ENCODE measurements around the gene TMEM63B.
A peak's percentile ranks its signal among the peaks of the same experiment; 100 is the strongest.
"Not testable (repeated sequence)": the region's sequence is repeated elsewhere in the genome, so short reads cannot be mapped to it uniquely, and the experiment has no call there.

Gene TMEM63B

GRCh38 chr6:44172731-44173500 is 45.6 kb downstream of the TMEM63B start:
- peak; percentile 89 for DNase-seq

DNA sequence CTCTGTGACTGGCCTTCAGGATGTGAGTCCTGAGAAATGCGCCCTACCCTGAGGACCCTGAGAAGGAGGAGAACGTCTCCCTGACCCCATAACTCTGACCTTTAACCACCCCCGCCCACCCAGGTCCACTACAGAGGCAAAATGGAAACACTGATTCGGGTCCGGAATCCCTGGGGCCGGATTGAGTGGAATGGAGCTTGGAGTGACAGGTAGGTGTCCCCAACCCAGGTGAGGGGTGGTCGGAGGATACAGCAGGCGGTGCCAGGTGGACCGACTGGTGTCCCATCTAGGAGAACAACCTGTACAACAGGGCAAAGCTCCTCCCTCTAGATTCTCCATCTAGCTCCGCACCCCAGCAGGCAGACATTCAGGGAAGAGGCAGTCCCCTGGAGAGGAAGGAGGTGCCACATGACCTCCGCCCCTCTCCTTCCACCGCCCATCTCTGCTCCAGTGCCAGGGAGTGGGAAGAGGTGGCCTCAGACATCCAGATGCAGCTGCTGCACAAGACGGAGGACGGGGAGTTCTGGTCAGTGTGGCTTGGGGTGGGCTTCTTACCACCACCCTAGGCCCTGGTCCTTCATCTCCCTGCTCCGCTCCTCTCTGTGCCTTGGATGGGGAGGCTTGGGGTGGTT is 48.9 kb downstream of the TMEM63B start:
- no peak for DNase-seq

DNA sequence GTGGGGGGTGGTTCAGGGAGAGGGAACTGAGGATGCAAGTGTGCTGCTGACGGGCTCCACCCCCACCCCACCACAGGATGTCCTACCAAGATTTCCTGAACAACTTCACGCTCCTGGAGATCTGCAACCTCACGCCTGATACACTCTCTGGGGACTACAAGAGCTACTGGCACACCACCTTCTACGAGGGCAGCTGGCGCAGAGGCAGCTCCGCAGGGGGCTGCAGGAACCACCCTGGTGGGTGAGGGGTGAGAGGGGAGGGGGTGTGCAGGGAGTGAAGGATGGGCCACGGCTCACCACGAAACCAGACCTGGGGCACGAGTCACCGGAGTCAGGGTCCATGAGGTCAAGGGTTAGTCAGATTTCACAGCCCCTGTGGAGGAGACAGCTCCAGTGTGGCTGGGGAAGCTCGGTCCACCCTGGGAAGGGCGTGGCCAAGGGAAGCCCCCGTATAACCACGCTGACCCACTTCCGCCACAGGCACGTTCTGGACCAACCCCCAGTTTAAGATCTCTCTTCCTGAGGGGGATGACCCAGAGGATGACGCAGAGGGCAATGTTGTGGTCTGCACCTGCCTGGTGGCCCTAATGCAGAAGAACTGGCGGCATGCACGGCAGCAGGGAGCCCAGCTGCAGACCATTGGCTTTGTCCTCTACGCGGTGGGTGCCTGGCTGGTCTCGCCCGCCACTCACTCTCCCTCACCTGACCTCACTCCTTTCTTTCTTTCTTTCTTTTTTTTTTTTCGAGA is 49.6 kb downstream of the TMEM63B start:
- DNase-seq, result peak; percentile 21

DNA sequence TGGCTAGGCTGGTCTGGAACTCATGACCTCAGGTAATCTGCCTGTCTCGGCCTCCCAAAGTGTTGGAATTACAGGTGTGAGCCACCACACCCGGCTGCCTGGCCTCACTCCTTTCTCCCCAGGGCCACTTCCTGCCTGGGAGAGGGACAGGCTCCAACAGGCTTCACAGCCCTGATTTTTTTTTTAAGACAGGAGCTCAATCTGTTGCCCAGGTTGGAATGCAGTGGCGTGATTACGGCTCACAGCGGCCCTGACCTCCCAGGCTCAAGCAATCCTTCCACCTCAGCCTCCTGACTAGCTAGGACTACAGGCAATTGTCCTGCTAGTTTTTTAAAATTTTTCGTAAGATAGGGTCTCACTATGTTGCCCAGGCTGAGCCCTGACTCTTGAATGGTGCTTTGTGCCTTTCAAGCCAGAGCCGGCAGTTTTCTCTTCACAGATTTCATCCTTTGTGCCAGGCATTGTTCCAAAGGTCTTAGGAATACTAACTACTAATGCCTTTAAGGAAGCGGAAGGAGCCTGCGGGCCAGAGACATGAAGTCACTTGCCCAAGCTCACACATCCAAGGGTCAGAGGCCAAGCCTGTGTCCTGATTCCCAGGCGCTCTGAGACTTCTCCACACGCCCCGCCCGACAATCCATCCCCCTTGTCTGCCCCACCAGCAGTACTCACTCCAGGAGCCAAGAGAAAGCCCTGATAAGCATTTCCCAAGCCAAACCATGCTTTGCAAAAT is 50.5 kb downstream of the TMEM63B start:
- no peak for DNase-seq

GRCh38 chr6:44178424-44179071 is 51.2 kb downstream of the TMEM63B start:
- no peak for DNase-seq

DNA sequence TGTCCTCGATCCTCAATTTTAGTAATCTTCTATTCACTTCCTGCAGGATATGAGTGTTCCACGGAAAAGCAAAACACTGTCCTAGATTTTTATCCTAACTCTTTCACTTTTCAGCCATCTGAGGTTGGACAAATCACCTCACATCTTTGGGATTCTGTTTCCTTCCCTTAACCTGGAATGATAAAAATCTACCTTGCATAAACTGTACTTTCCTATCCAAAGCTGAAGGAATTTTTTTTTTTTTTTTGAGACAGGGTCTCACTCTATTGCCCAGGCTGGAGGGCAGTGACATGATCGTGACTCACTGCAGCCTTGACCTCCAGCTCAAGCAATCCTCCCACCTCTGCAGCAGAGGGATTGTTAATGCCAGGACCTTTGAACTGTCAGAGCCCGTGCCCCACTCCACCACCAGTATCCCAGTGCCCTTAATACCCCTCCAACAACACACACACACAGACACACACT is 51.8 kb downstream of the TMEM63B start:
- DNase-seq, result no peak

DNA sequence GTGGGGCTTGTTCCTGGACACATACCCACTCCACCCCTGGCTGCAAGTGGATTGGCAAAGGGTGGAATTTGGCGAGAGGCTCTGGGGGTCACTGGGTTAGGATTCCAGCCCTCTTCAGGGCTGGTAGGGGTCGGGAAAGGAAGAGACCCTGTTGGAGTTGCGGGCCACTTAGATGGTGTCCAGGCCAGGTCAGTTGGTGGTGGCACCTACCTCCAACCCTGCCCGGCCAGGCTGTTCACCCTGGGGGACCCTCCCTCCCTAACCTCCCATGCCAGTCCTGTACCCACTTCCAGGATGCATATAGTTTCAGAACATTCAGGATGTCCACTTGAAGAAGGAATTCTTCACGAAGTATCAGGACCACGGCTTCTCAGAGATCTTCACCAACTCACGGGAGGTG is 52.3 kb downstream of the TMEM63B start:
- no peak for DNase-seq

GRCh38 chr6:44180406-44180805 is 53.1 kb downstream of the TMEM63B start:
- no peak for DNase-seq

- no peak for DNase-seq
These were observed 53.5 kb downstream of the TMEM63B start for GRCh38 chr6:44180886-44181285.

DNA sequence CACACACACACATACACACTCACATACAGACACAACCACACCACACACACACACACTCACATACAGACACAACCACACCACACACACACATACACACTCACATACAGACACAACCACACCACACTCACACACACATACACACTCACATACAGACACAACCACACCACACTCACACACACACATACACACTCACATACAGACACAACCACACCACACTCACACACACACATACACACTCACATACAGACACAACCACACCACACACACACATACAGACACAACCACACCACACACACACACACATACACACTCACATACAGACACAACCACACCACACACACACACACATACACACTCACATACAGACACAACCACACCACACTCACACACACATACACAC is 54.4 kb downstream of the TMEM63B start:
- not testable (repeated sequence) for DNase-seq

- DNase-seq, result no peak
These were observed 55.6 kb downstream of the TMEM63B start for GRCh38 chr6:44182911-44183390.

- DNase-seq, result no peak
These were observed 56.4 kb downstream of the TMEM63B start for GRCh38 chr6:44183783-44184182.

GRCh38 chr6:44185356-44185755 is 58.0 kb downstream of the TMEM63B start:
- not testable (repeated sequence) for DNase-seq

DNA sequence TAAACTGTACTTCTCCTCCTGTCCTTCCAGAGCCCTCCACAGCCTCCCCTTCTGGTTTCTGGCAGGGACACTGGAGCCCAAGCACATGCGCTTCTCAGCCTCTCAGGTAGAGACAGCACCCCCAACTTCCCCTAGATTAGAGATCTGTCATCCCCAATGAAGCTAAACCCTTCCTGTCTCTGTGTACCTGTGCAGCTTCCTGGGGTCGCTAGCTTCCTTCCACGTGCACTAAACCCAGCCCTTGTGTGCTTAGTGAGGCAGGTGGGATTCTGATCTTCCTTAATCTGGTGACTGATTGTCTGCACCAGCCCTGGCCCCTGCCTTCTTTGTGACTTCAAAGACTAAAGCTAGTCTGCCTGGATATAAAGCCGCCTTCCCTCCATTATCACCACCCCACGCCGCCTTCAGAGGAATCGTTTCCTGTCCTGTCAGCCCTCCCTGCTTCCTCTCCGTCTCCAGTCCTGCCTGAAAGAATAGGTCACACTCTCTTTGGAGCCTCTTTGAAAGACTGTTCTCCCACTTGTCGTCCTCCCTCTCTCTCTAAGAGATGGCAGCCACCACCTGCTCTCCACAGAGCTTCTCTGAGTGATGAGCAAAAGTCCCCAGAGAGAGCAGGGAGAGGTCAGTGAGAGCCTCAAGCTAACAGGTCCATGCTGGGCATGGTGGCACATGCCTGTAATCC is 58.7 kb downstream of the TMEM63B start:
- no peak for DNase-seq

- no peak for DNase-seq
These were observed 59.3 kb downstream of the TMEM63B start for GRCh38 chr6:44186635-44187025.

GRCh38 chr6:44188819-44189218 is 61.5 kb downstream of the TMEM63B start:
- no peak for DNase-seq

- DNase-seq, result no peak
These were observed 61.9 kb downstream of the TMEM63B start for GRCh38 chr6:44189257-44189656.

DNA sequence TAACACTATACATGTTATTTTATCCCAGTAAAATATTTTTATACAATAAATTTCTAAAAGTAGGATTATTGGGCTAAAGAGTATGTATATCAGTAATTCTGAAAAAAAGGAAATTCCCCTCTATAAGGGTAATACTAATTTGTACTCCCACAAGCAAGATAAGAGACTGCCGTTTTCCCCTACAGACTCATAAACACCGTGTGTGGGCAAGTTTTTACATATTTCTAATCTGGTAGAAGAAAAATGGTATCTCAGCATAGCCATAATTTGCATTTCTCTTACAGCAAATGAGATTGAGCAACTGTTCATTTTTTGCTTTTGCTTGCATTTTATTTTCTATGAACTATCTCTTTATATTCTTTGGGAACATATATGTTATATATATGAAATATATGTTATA is 63.4 kb downstream of the TMEM63B start:
- peak; percentile 31 for DNase-seq

GRCh38 chr6:44192428-44193041 is 65.2 kb downstream of the TMEM63B start:
- no peak for DNase-seq

- DNase-seq, result no peak
These were observed 66.1 kb downstream of the TMEM63B start for GRCh38 chr6:44193307-44193910.

GRCh38 chr6:44194326-44194725 is 67.0 kb downstream of the TMEM63B start:
- DNase-seq, result no peak

Measured in suppressor macrophage treated with lipopolysaccharide for 4 hours (primary cell).